ELR (cell line): ENCODE results near the gene ARHGEF1.
"Not testable (repeated sequence)": the region's sequence is repeated elsewhere in the genome, so short reads cannot be mapped to it uniquely, and the experiment has no call there.

ENCODE experiments used
- DNase-seq: peaks from one replicate; pipeline ENCODE4 v3.0.0-alpha.2; 2015; ENCODE audit warnings: low read depth

ARHGEF1 gene

DNA sequence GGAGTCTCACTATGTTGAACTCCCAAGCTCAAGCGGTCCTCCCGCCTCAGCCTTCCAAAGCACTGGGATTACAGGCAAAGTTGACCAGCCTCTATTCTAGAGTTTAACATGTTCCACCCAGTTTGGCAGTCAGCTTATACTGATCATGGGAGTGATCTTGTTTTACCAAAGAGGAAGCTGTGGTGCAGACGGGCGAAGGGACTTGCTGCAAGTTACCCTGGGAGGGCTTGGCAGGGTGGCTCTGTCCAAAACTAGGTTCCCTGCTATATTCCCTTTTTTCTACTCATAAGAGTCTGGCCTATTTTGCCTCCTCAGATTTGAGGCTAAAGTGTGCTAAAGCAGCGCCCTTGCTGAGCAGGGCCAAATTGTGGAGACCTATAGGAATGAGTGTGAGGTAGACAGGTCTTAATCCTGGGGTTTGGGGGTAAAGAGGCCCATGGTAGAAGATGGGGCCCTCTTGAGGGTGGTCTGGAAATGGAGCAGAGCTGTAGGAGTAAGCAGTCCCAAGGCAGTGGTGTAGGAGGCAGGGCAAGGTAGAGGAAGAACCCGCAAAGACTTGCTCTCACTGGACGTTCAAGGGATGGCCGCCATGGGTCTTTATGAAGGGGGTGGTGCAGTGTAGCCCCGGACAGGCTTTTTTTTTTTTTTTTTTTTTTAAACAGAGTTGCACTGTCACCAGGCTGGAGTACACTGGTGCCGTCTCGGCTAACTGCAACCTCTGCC is 19.6 kb upstream of the ARHGEF1 start:
- no peak for DNase-seq

DNA sequence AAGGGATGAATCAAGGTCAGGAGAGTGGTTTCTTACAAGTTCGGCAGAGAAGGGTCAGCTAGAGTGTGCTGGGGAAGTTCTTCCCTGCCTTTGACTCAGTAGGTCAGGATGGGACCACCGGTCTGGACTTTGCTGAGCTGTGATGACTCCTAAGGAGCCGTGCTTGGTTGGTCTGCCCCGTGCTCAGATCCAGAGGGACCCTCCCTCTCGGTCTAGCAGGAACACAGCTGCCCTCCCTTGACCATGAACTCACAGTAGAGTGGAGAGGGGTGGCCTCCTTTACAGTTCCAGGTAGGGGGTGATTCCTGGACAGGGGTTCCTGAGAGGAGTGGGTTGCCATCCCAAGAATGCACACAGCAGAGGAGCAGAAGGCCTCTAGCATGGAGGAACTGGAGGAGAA is 18.6 kb upstream of the ARHGEF1 start:
- DNase-seq, result no peak

DNA sequence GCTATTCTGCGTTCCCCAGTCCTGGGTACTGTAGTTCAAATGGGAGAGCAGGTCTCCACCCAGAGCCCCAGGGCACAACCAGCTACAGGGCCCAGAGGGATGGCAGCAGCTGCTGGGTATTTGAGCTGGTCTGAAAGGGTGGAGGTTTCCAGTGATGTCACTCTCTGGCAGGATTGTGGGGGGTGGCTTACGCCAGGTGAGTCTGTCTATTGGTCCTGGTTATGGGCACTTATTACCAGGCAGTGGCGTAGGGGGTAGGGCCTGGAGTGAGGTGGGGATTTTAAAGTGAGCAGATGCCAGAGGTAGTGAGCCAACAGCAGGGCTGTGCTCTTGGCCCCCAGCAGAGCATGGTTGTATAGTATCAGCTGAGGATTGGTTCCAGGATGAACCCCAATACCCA is 16.7 kb upstream of the ARHGEF1 start:
- no peak for DNase-seq

- no peak for DNase-seq
These were observed 14.6 kb upstream of the ARHGEF1 start for GRCh38 chr19:41868120-41868988.

GRCh38 chr19:41868989-41869300 is 14.0 kb upstream of the ARHGEF1 start:
- no peak for DNase-seq

DNA sequence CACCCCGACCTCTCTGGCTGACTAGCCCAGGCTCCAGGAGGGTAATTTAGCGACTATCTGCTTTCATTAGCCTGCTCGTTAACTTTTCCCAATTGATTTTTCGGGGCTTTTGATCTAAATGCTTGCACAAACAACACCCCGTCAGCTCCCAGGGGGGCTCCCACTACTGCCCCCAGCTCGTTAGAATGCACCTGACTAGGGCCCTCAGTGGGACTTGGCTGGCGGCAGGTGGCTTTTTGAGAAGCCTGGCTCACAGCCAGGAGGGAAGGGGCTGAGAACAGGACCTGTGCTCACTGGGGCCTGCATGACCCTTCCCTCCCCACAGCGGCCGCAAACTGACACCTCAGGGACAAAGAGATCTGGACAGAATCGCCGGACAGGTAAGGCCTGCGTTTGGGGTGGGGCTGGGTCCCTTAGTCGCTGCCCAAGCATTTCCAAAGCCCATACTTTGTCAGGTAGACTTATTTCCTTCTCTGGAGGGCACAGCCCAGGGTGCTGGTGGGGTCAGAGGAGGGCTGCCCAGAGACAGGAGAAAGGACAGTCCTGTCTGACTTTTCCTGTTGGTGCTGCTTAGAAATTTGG is 13.5 kb upstream of the ARHGEF1 start:
- no peak for DNase-seq

DNA sequence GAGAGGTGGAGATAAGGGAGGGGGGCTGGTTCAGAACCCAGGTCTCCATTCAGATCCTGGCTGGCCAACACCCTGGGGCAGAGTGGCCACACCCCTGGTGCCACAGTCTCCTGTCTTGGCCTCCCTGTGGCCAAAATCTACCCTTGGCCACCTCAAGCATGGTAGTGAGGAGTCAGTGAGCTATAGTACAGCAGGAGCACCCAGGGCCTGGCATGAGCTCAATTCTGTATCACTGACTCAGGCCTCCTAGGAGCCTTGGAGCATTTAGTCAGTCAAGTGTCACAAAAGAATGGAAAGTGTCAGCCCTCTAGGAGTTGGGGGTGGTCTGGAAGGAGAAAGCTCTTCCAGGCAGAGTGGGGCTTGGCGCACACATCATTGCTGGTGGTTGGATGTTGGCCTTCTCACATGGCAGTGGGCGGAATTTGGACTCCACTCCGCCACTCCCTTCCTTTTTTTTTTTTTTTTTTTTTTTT is 12.5 kb upstream of the ARHGEF1 start:
- DNase-seq, result peak; percentile 67

GRCh38 chr19:41871573-41872383 is 11.2 kb upstream of the ARHGEF1 start:
- peak; percentile 38 for DNase-seq

GRCh38 chr19:41872384-41872774 is 10.6 kb upstream of the ARHGEF1 start:
- DNase-seq, result peak; percentile 42

DNA sequence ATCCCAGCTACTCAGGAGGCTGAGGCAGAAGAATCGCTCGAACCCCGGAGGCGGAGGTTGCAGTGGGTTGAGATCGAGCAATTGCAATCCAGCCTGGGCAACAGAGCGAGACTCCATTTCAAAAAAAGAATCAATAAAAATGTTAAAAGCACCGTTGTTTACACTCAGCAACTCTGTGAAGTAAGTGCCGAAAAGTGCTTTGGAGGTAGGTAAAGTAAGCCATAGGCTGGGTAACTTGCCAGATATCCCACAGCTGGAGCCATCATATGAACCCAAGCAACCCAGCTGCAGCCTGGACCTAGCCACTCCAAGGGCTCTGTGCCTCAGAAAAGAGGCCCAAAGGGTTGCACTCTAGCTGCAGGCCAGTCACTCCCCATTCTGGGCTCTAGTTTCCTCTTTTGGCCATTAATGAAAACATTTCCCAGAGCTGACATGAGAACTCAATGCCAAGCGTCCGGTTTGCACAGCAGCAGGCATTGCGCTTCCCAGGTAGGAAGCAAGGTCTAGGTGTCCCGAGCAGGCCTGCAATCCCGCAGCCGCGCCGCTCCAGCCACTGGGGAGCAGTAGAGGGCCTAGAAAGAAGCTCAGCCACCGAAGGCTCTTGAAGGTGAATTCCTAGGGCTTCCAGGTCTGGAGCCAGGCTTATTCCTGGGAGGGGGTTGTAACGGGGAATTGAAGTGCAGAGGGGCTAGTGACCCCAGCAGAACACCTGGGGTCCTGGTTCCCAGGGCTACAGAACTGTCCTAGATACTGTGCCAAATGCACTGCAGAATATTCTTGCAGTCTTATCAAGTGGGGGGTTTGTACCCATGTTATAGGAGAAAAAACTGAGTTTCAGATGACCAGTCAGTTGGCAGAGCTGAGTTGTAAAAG is 10.0 kb upstream of the ARHGEF1 start:
- DNase-seq, result peak; percentile 84

GRCh38 chr19:41875973-41876372 is 7.0 kb upstream of the ARHGEF1 start:
- DNase-seq, result not testable (repeated sequence)

DNA sequence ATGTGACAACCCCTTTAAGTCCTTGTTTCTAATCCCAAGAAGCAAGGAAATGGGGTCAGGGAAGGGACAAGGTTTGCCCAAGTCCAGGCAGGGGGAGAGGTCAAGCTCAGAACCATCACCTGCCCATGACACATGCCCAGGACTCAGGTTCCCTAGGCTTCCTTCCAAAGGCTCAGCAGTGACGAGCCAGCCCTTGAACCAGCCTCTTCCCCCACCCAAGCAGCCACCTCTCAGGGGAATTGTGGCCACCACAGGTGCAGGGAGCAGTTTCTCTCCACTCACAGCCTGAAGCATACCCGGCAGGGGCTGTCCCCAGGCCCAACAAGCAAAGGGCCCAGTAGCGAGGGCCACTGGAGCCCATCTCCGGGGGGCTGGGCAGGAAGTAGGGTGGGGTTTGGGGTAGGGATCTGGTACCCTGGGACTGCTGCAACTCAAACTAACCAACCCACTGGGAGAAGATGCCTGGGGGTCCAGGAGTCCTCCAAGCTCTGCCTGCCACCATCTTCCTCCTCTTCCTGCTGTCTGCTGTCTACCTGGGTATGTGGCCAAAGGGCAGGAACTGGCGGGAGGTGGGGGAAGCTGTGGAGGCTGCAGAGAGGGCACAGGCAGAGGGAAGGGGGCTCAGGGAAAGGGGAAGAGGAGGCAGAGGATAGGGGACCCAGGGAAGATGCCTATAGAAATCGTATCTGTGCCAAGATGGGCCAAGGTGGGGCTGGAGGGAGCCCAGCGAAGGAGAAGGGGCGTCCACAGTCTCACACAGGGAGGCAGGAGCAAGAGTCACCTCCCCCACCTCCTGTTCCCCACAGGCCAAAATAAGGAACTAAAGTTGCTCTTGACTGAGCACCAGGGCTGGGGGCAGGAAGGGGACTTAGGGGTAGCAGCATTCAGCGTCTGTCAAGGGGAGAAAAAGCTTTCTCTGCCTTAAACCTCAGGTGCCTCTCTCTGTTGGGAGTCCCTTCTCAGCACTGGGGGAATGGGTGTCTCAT is 5.8 kb upstream of the ARHGEF1 start, which contains the start of gene CD79A:
Gene CD79A, plus strand, starts transcription at position 433 of the 986 bp plus-strand sequence. Its CDS starts 26 bp downstream, at position 459.
- DNase-seq, result no peak

DNA sequence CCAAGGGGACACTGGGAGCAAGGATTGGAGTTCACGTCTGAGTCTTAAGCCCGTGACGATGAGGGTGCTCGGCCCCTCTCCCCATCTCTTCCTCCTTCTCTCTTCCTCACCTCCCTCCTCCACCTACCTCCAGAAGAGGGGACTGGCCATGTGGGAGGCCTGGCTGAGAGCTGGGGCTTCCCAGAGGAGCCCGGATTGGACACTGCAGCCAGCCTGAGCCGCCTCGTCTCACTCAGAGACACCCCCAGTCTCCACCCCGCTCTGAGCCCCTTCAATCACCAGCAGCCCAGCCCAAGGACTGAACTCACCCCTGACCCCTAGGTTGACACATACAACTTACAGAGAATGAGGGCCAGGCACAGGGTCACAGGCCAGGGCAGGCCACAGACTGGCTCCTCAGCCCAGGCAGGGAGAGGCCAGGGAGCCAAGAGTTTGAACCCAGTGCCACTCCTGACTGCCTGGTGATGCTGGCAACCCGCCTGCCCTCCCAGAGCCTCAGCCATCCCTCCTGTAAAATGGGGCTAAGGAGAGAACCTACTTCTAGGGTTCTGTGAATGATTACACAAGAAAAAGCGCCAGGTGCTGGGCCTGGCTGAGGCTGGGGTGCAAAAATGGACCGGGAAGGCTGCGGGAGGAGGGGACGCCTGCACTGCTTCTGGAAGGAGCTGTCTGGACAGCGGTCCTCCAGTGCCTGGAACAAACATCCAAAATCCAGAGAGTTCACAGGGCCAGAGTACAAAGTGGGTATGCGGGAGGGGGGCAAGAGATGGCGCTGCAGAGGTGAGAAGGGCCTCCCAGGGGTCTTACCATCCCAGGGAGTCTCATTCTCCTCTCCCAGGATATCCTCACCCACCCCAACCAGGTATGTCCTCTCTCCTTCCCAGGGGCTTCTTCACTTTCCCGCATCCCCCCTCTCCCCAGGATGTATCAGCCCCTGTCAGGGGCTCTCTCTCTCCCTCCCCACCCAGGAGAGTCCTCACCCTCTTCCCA is 4.8 kb upstream of the ARHGEF1 start:
- no peak for DNase-seq

DNA sequence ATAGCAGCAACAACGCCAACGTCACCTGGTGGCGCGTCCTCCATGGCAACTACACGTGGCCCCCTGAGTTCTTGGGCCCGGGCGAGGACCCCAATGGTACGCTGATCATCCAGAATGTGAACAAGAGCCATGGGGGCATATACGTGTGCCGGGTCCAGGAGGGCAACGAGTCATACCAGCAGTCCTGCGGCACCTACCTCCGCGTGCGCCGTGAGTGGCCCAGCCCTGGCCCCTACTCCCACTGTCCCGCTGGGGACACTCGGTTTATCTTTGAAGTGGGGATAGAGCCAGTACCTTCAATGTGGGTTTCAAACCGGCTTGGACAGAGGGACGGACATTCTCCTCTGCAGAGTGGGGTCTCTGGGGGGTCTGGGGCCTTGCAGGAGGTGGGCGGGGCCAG is 3.9 kb upstream of the ARHGEF1 start:
- no peak for DNase-seq

- DNase-seq, result no peak
These were observed 3.2 kb upstream of the ARHGEF1 start for GRCh38 chr19:41879670-41880328.

GRCh38 chr19:41880329-41880708 is 2.7 kb upstream of the ARHGEF1 start:
- no peak for DNase-seq

- DNase-seq, result no peak
These were observed 458 bp downstream of the ARHGEF1 start for GRCh38 chr19:41883463-41883820.
